Mesenchymal stem cell (in vitro differentiated cells and primary cell): ENCODE results near the gene SNN.

Experiments used
- DNase-seq: peaks from one replicate; pipeline ENCODE4 v3.0.0-alpha.2; 2013
- H2AFZ ChIP-seq: one replicate; pipeline ENCODE4 v1.6.1; 2013; ENCODE audit warnings: low read depth, mild to moderate bottlenecking, control low read depth, inconsistent platforms, low read length, moderate library complexity
- H2AK5ac ChIP-seq: 2 replicates; pipeline ENCODE4 v1.6.1; 2013; ENCODE audit warnings: low read length, moderate library complexity, mild to moderate bottlenecking, inconsistent platforms; ENCODE audit not compliant: severe bottlenecking
- H2BK120ac ChIP-seq: one replicate; pipeline ENCODE4 v1.6.1; 2013; ENCODE audit warnings: low read depth, mild to moderate bottlenecking, inconsistent platforms, low read length, moderate library complexity
- H2BK12ac ChIP-seq, 2 experiments: one replicate each; pipeline ENCODE4 v1.6.1; 2013; ENCODE audit warnings: inconsistent platforms in 2 of 2, low read length in 2 of 2, mild to moderate bottlenecking in 2 of 2, moderate library complexity in 2 of 2, control low read depth in 1 of 2
- H2BK15ac ChIP-seq: one replicate; pipeline ENCODE4 v1.6.1; 2013; ENCODE audit warnings: mild to moderate bottlenecking, low read depth, inconsistent platforms; ENCODE audit not compliant: poor library complexity, severe bottlenecking
- H2BK5ac ChIP-seq: 2 replicates; pipeline ENCODE4 v1.6.1; 2013; ENCODE audit warnings: low read depth, mild to moderate bottlenecking, low read length, control low read depth, inconsistent platforms; ENCODE audit not compliant: poor library complexity, severe bottlenecking
- H3K14ac ChIP-seq, 2 experiments: one replicate each; pipeline ENCODE4 v1.6.1; 2013; ENCODE audit warnings: inconsistent platforms in 2 of 2, low read length in 2 of 2, control low read depth in 1 of 2, mild to moderate bottlenecking in 1 of 2, moderate library complexity in 1 of 2
- H3K18ac ChIP-seq, 2 experiments: one replicate each; pipeline ENCODE4 v1.6.1; 2013; ENCODE audit warnings: inconsistent platforms in 2 of 2, low read length in 2 of 2, control low read depth in 1 of 2, low read depth in 1 of 2, mild to moderate bottlenecking in 1 of 2
- H3K23ac ChIP-seq, 2 experiments: one replicate each; pipeline ENCODE4 v1.6.1; 2013; ENCODE audit warnings: inconsistent platforms in 2 of 2, low read length in 2 of 2, mild to moderate bottlenecking in 2 of 2, moderate library complexity in 2 of 2, control low read depth in 1 of 2
- H3K27ac ChIP-seq: 2 replicates; pipeline ENCODE4 v1.5.1; 2013; ENCODE audit warnings: mild to moderate bottlenecking, moderate library complexity, low read length, control low read depth, inconsistent platforms; ENCODE audit not compliant: poor library complexity, severe bottlenecking
- H3K27me3 ChIP-seq, 2 experiments: 2 replicates each; pipeline versions ENCODE4 v1.6.1 to v1.7.0; 2013; ENCODE audit warnings: low read length in 2 of 2, mild to moderate bottlenecking in 2 of 2, moderate library complexity in 2 of 2, control low read depth in 1 of 2, inconsistent platforms in 1 of 2; ENCODE audit not compliant: control insufficient read depth in 1 of 2, insufficient read depth in 1 of 2
- H3K36me3 ChIP-seq, 2 experiments: 2 replicates each; pipeline versions ENCODE4 v1.6.1 to v1.7.0; 2013; ENCODE audit warnings: low read length in 2 of 2, control low read depth in 1 of 2, inconsistent platforms in 1 of 2, low read depth in 1 of 2, mild to moderate bottlenecking in 1 of 2; ENCODE audit not compliant: insufficient read depth in 2 of 2, control insufficient read depth in 1 of 2
- H3K4ac ChIP-seq, 2 experiments: one replicate each; pipeline ENCODE4 v1.6.1; 2013; ENCODE audit warnings: inconsistent platforms in 2 of 2, low read length in 2 of 2, mild to moderate bottlenecking in 2 of 2, moderate library complexity in 2 of 2, control low read depth in 1 of 2, low read depth in 1 of 2
- H3K4me1 ChIP-seq: 2 replicates; pipeline ENCODE4 v1.6.1; 2013; ENCODE audit warnings: low read depth, low read length, control low read depth; ENCODE audit not compliant: control insufficient read depth, insufficient read depth
- H3K4me2 ChIP-seq: 2 replicates; pipeline ENCODE4 v1.6.1; 2013; ENCODE audit warnings: low read length, mild to moderate bottlenecking, inconsistent platforms; ENCODE audit not compliant: poor library complexity, severe bottlenecking
- H3K4me3 ChIP-seq, 2 experiments: 2 replicates each; pipeline versions ENCODE4 v1.5.1 to v1.7.0; 2013; ENCODE audit warnings: low read length in 2 of 2, mild to moderate bottlenecking in 2 of 2, control low read depth in 1 of 2, low read depth in 1 of 2; ENCODE audit not compliant: insufficient read depth in 1 of 2
- H3K79me1 ChIP-seq: replicated peaks from 2 replicates; pipeline ENCODE4 v1.6.1; 2013; ENCODE audit warnings: mild to moderate bottlenecking, control low read depth, low read length, inconsistent platforms; ENCODE audit not compliant: poor library complexity, severe bottlenecking
- H3K9ac ChIP-seq: 2 replicates; pipeline ENCODE4 v1.7.0; 2013; ENCODE audit warnings: mild to moderate bottlenecking, low read length, moderate library complexity
- H3K9me3 ChIP-seq: 2 replicates; pipeline ENCODE4 v1.7.0; 2013; ENCODE audit warnings: mild to moderate bottlenecking, low read length; ENCODE audit not compliant: control insufficient read depth
- H4K8ac ChIP-seq: one replicate; pipeline ENCODE4 v1.6.1; 2013; ENCODE audit warnings: inconsistent platforms, mild to moderate bottlenecking, low read length, moderate library complexity
- H4K91ac ChIP-seq: one replicate; pipeline ENCODE4 v1.6.1; 2013; ENCODE audit warnings: mild to moderate bottlenecking, low read length, inconsistent platforms
- WGBS: methylation state at CpG from one replicate; pipeline ENCODE4 v1.1.7; 2013; ENCODE audit warnings: mixed read lengths; 5-methylcytosine and 5-hydroxymethylcytosine counted together

SNN gene

DNA sequence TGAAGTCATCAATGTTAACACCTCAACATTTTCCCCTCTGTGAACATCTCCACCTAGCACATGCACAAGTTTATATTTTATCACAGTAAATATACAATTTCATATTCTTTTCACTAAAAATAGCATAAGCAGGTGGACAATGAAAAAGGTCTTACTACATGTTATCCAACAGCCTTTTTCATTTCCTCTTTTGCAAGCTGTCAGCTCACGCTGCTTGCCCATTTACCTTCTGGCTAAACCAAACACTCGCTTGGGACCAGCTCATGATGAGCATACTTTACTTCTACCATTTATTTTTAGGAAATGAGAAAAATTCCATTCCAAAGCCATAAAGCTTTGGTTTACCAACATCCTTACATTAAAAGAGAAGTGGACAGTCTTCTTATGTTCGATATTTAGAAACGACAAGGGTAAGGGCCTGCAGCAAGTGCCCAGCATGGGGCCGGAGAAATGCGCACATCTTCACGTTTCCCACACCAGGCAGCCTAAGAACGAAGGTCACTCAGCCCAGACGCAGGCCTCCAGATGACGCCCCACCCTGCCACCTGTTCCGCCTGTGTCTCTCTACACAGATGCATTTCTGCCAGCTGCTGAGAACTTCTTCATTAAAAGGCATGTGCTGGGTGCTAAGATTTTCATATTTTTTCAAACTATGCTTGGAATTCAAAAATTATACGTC, 13.9 kb downstream of the SNN start:
- no peak overlapping the region for H2BK5ac ChIP-seq
- no peak overlapping the region for H2BK15ac ChIP-seq
- no peak overlapping the region for H3K18ac ChIP-seq
- no peak overlapping the region for H2AK5ac ChIP-seq
- no peaks in the 10 kb centered on the region for H3K27me3 ChIP-seq
- H3K4ac ChIP-seq, result no peak overlapping the region
- peak overlapping the region; percentile 60 for H3K9ac ChIP-seq
- 83% methylated on average over 9 of the region's 12 CpGs for WGBS
- H4K8ac ChIP-seq, result no peak overlapping the region
- peaks cover 47% of the 10 kb centered on the region for H3K79me1 ChIP-seq
- no peak overlapping the region for H3K23ac ChIP-seq
- H4K91ac ChIP-seq, result no peak overlapping the region
- no peaks in the 10 kb centered on the region for H3K9me3 ChIP-seq
- H2BK12ac ChIP-seq, result no peak overlapping the region
- peaks cover 16% of the 10 kb centered on the region for H3K4me1 ChIP-seq
- H2BK120ac ChIP-seq, result no peak overlapping the region
- DNase-seq, result no peak
- H3K14ac ChIP-seq, result no peak overlapping the region
- H2AFZ ChIP-seq, result no peak overlapping the region
- peak overlapping the region; percentile 33 for H3K27ac ChIP-seq
- peaks cover 57 to 85% of the 10 kb centered on the region in 2 experiments for H3K36me3 ChIP-seq
- no peak overlapping the region for H3K4me2 ChIP-seq
- no peak overlapping the region for H3K4me3 ChIP-seq

- Histone ChIP-seq H3K18ac (no peak overlapping the region), H3K27ac (peak overlapping the region; percentile 13), H2BK120ac (no peak overlapping the region), H3K4me1 (peaks cover 13% of the 10 kb centered on the region), H2AK5ac (no peak overlapping the region), H3K4me3 (no peak overlapping the region), H3K9me3 (no peaks in the 10 kb centered on the region), H3K4me2 (no peak overlapping the region), H2BK5ac (no peak overlapping the region), H3K14ac (no peak overlapping the region), H3K9ac (peak overlapping the region; percentile 60), H2BK15ac (no peak overlapping the region), H2BK12ac (no peak overlapping the region), H3K4ac (no peak overlapping the region), H2AFZ (no peak overlapping the region), H4K8ac (no peak overlapping the region), H3K27me3 (no peaks in the 10 kb centered on the region), H3K23ac (no peak overlapping the region), H4K91ac (no peak overlapping the region), H3K36me3 (peaks cover 57 to 87% of the 10 kb centered on the region in 2 experiments), H3K79me1 (peaks cover 46% of the 10 kb centered on the region)
- peak; percentile 97 for DNase-seq
- 16% methylated on average over 3 of the region's 5 CpGs for WGBS
These were observed 14.4 kb downstream of the SNN start for GRCh38 chr16:11682655-11683096.

GRCh38 chr16:11683145-11683544, 14.9 kb downstream of the SNN start:
- Histone ChIP-seq H3K4me3 (no peak overlapping the region), H3K27me3 (no peaks in the 10 kb centered on the region), H2BK15ac (no peak overlapping the region), H4K91ac (no peak overlapping the region), H3K27ac (peak overlapping the region; percentile 13), H3K36me3 (peaks cover 54 to 87% of the 10 kb centered on the region in 2 experiments), H4K8ac (no peak overlapping the region), H2AFZ (no peak overlapping the region), H2AK5ac (no peak overlapping the region), H3K9me3 (no peaks in the 10 kb centered on the region), H2BK120ac (no peak overlapping the region), H3K4me1 (peaks cover 12% of the 10 kb centered on the region), H2BK12ac (no peak overlapping the region), H3K4ac (no peak overlapping the region), H3K79me1 (peaks cover 42% of the 10 kb centered on the region), H3K23ac (no peak overlapping the region), H3K18ac (no peak overlapping the region), H2BK5ac (no peak overlapping the region), H3K14ac (no peak overlapping the region), H3K9ac (peak overlapping the region; percentile 60), H3K4me2 (no peak overlapping the region)
- DNase-seq, result no peak
- 93% methylated on average over 11 of the region's 11 CpGs for WGBS

GRCh38 chr16:11684231-11685025, 16.2 kb downstream of the SNN start:
- H3K4me1 ChIP-seq, result peaks cover 12% of the 10 kb centered on the region
- no peak overlapping the region for H3K4ac ChIP-seq
- H2AFZ ChIP-seq, result no peak overlapping the region
- no peak overlapping the region for H3K4me2 ChIP-seq
- H3K27me3 ChIP-seq, result no peaks in the 10 kb centered on the region
- H3K79me1 ChIP-seq, result peaks cover 34% of the 10 kb centered on the region
- no peak overlapping the region for H3K23ac ChIP-seq
- H3K9ac ChIP-seq, result no peak overlapping the region
- no peak overlapping the region for H3K4me3 ChIP-seq
- H3K18ac ChIP-seq, result no peak overlapping the region
- H3K36me3 ChIP-seq, result peaks cover 45 to 77% of the 10 kb centered on the region in 2 experiments
- no peak for DNase-seq
- no peak overlapping the region for H2BK15ac ChIP-seq
- H2BK12ac ChIP-seq, result no peak overlapping the region
- H4K91ac ChIP-seq, result no peak overlapping the region
- H3K14ac ChIP-seq, result no peak overlapping the region
- no peak overlapping the region for H2BK5ac ChIP-seq
- 95% methylated on average over 10 of the region's 12 CpGs for WGBS
- H3K27ac ChIP-seq, result no peak overlapping the region
- no peak overlapping the region for H2AK5ac ChIP-seq
- H2BK120ac ChIP-seq, result no peak overlapping the region
- H3K9me3 ChIP-seq, result no peaks in the 10 kb centered on the region
- peak overlapping the region; percentile 1 for H4K8ac ChIP-seq
